ENCODE data around the gene NEUROG1. TPM values are rescaled to one million over a fixed set of nuclear protein-coding genes. Genes with fewer than 3 reads are reported as not detected.
A peak's percentile ranks its signal among the peaks of the same experiment; 100 is the strongest.

NEUROG1 gene
- polyA plus RNA-seq, 1 donor from 2014 or later = not detected

- Histone ChIP-seq H4K20me1 (ENCODE audit: insufficient read depth) (no peaks in the 10 kb centered on the region), H3K4me2 (ENCODE audit: low read length) (no peak overlapping the region)
Observed at GRCh38 chr5:135535420-135535819, 344 bp downstream of the NEUROG1 start.

More at GRCh38 chr5:135535420-135535819, 344 bp downstream of the NEUROG1 start:
- Histone ChIP-seq H3F3A (ENCODE audit: insufficient read depth, low read length, poor library complexity, severe bottlenecking) (peaks cover 5% of the 10 kb centered on the region), H3K79me2 (replicated peaks; ENCODE audit: insufficient read depth, low read length) (no peaks in the 10 kb centered on the region), H3K9ac (ENCODE audit: low read length) (no peak overlapping the region), H3K27ac (ENCODE audit: low read length) (no peak overlapping the region), H3K27me3 (ENCODE audit: insufficient read depth, low read depth, low read length) (peaks cover 96% of the 10 kb centered on the region), H3K4me3 (ENCODE audit: low read length) (peak overlapping the region; percentile 63), H2AFZ (ENCODE audit: low read depth, low read length) (no peak overlapping the region), H3K9me3 (ENCODE audit: low read length) (no peaks in the 10 kb centered on the region), H3K9me2 (ENCODE audit: insufficient read depth, low read length) (no peaks in the 10 kb centered on the region), H3K36me3 (ENCODE audit: insufficient read depth, low read length) (no peaks in the 10 kb centered on the region)
- no peak for TF ChIP-seq CTCF (IDR thresholded peaks at IDR 0.05; ENCODE audit: poor library complexity, severe bottlenecking)
- TF ChIP-seq RAD21 (conservative IDR thresholded peaks at IDR 0.05) = no peak
- TF ChIP-seq SMC3 (conservative IDR thresholded peaks at IDR 0.05; ENCODE audit: poor library complexity) = no peak
- TF ChIP-seq EP300 (conservative IDR thresholded peaks at IDR 0.05; ENCODE audit: poor library complexity, severe bottlenecking) = no peak
- TF ChIP-seq REST (IDR thresholded peaks at IDR 0.05; ENCODE audit: borderline replicate concordance) = no peak
- TF ChIP-seq POLR2AphosphoS5 (IDR thresholded peaks at IDR 0.05) = no peak
- TF ChIP-seq TAF1 (IDR thresholded peaks at IDR 0.05; ENCODE audit: low read depth) = no peak
- no peak for TF ChIP-seq EZH2 (IDR thresholded peaks at IDR 0.05; ENCODE audit: borderline replicate concordance, insufficient read depth, low read length, poor library complexity, severe bottlenecking)
- TF ChIP-seq MXI1 (conservative IDR thresholded peaks at IDR 0.05; ENCODE audit: poor library complexity, severe bottlenecking) = no peak
